Central memory CD4-positive, alpha-beta T cell (primary cell): Measurements from ENCODE around the gene FBRS.
"Not testable (repeated sequence)": the region's sequence is repeated elsewhere in the genome, so short reads cannot be mapped to it uniquely, and the experiment has no call there.

ENCODE experiments used
- DNase-seq: peaks from one replicate; pipeline ENCODE4 v3.0.0; 2022
- total RNA-seq, 3 experiments: gene quantifications; one replicate each; lab custom pipeline; 2026; lab: John Stamatoyannopoulos, UW

FBRS gene
- 86.9 to 173 (median 95.0) reads per million in 3 experiments for total RNA-seq

- DNase-seq, result peak; percentile 100
Measured at GRCh38 chr16:30657866-30658730, at the start of gene FBRS. Gene FBRS, plus strand, starts transcription at chr16:30658431. Its CDS starts 1,088 bp downstream, at chr16:30659519.

GRCh38 chr16:30609002-30609925 lies 49.0 kb upstream of the FBRS start:
- DNase-seq, result no peak

- DNase-seq, result peak; percentile 94
Measured at GRCh38 chr16:30609926-30610839, 48.0 kb upstream of the FBRS start, which contains the start of gene ZNF689. Gene ZNF689, minus strand, starts transcription at chr16:30610389. Its CDS starts 348 bp downstream, at chr16:30610041.

- peak; percentile 55 for DNase-seq
Measured at GRCh38 chr16:30615358-30616091, 42.7 kb upstream of the FBRS start.

GRCh38 chr16:30619202-30619601 lies 39.0 kb upstream of the FBRS start:
- DNase-seq, result no peak

- DNase-seq, result no peak
Measured at GRCh38 chr16:30619638-30620037, 38.6 kb upstream of the FBRS start.

- DNase-seq, result no peak
Measured at GRCh38 chr16:30620169-30620568, 38.1 kb upstream of the FBRS start.

- DNase-seq, result no peak
Measured at GRCh38 chr16:30621765-30622164, 36.5 kb upstream of the FBRS start.

- DNase-seq, result no peak
Measured at GRCh38 chr16:30622455-30623032, 35.7 kb upstream of the FBRS start.

- DNase-seq, result no peak
Measured at GRCh38 chr16:30623536-30624283, 34.5 kb upstream of the FBRS start.

GRCh38 chr16:30626236-30626635 lies 32.0 kb upstream of the FBRS start:
- no peak for DNase-seq

GRCh38 chr16:30628628-30629540 lies 29.3 kb upstream of the FBRS start:
- peak; percentile 72 for DNase-seq

- not testable (repeated sequence) for DNase-seq
Measured at GRCh38 chr16:30632454-30632853, 25.8 kb upstream of the FBRS start.

- no peak for DNase-seq
Measured at GRCh38 chr16:30633526-30633925, 24.7 kb upstream of the FBRS start.

- no peak for DNase-seq
Measured at GRCh38 chr16:30636599-30636998, 21.6 kb upstream of the FBRS start.

- DNase-seq, result not testable (repeated sequence)
Measured at GRCh38 chr16:30637139-30637538, 21.1 kb upstream of the FBRS start.

- peak; percentile 31 for DNase-seq
Measured at GRCh38 chr16:30637944-30638343, 20.3 kb upstream of the FBRS start.

- DNase-seq, result no peak
Measured at GRCh38 chr16:30641378-30641982, 16.8 kb upstream of the FBRS start.
